NCI-H2171 treated with DMSO at 0.1 percent for 48 hours (cell line): ENCODE data around the gene KLK10.
A peak's percentile ranks its signal among the peaks of the same experiment; 100 is the strongest.

ENCODE experiments used
- DNase-seq: peaks from one replicate; lab custom pipeline; 2025; lab: John Stamatoyannopoulos, UW

Gene KLK10

GRCh38 chr19:51025809-51026553 lies 6.5 kb upstream of the KLK10 start:
- no peak for DNase-seq

GRCh38 chr19:51025401-51025800 lies 5.9 kb upstream of the KLK10 start:
- DNase-seq, result no peak

DNA sequence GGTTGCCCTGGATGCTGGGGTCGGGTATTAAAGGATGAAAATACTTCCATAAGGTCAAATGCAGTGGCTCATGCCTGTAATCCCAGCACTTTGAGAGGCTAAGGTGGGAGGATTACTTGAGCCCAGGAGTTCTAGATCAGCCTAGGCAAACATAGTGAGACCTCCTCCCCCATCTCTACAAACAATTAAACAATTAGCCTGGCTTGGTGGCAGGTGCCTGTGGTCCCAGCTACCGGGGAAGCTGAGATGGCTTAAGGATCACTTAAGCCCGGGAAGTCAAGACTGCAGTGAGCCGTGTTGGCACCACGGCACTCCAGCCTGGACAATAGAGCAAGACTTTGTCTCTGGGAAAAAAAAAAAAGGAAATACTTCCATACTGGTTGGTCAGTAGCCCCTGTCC lies 5.4 kb upstream of the KLK10 start:
- no peak for DNase-seq

DNA sequence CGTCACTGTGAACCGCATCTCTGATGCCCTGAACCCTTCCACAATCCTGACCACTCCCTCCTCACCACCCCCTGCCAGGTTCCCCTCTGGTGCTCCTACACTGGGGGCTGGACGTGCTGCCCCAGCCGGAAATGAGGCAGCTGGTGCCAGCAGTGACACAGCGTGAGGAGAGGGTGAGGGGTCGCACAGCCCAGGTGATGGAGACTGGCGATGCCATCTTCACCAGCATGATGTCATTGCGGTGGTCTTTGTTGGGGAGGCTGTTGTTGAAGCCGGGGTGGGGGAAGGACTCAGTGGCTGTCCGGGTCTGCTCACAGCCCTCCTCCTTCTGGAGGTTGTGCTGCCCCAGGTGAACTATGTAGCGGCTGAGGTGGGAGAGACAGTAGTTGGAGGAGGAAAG lies 4.4 kb upstream of the KLK10 start:
- no peak for DNase-seq

DNA sequence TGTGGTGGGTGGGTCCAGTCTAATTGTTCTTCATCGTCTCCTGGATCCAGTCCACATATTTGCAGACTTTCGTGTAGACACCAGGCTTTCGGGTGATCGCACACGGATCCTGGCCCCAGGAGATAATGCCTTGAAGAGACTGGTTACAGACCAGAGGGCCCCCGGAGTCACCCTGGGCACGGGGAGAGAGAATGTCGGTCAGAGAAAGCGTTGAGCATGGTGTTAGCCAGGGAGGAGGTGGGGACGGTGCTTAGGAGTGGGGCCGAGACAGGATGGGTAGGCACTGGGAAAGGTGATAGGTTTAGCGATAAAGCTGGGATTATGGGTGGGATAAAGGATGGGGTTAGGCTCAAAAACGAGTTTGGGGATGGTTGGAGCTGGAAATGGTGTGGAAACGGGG lies 3.0 kb upstream of the KLK10 start:
- DNase-seq, result no peak

GRCh38 chr19:51020988-51021651 lies 1.6 kb upstream of the KLK10 start:
- DNase-seq, result peak; percentile 24

DNA sequence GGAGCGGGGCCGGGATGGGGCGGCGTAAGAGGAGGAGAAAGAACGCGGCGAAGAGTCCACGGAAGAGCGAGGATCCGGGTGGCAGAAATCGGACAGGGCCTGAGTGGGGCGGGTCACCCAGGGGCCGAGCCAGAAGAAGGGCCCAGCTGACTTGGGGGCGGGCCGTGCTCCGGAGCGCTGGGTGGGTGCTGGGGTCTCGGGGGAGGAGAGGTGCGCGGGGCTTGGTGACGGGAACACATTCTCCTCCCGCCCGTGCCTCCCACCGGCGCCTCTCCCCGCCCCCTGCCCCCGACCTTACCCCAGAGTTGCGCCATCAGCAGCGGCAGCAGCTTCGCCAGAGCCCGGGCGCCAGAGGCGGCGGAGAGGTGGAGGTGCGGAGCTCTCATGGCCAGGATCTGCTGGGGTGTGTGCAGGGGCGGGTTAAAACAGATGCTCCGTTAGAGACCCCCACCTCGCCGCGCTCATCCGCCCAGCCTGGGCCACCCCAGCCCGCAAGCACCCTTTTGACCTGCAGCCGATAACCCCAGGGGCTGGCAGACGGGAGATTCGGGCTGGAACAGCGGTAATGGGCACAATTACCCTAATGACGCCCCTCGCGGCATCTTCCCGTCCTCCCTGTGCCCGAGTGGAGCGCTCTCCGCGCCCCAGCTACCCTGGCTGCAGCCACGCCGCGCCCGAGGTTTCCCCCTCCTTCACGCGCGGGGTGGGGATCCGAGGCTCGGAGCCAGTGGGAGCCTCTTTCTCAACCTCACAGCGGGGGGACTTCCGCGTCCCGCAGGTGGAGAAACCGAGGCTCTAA lies 565 bp downstream of the KLK10 start:
- DNase-seq, result no peak

DNA sequence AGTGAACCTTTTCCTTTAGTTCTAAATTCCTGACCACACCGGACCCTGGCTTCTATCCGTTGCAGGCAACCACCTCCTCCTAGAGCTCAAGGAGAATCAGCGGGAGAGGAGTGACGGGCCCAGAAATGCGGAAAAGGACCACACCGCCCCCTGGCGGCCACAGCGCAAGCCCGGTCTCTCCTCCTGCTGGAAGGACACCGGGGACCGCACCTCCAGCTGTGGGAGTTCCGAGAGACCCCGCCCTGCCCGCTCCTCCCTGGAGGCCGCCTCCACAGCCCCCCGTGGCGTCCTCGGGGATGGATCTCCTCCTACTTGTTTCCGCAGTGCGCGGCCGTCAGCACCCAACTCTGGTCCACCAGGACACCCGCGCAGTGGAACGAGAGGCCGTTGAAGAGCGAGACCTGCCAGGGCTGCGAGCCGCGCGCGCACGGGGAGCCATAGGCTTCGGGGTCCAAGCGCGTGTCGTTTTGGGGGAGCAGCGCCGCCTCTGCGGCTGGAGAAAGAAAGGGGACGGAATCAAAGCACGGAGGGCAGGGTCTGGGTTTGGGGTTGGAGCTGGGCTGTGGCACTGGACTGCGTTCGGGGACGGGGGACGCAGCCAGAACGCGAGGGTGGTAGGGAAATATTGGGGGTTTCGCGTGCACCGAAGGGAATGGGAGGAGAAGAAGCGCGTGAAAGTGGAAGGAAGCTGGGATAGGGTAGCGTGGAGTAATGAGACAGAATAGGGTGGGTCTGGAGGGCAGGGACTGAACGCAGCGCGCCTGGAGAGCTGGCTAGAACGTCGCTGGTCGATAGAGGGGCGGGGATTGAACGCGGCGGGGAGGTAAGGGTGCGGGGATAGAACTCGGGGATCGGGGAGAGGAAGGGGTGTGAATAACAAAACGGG lies 2.5 kb downstream of the KLK10 start:
- DNase-seq, result no peak

GRCh38 chr19:51015691-51016267 lies 3.7 kb downstream of the KLK10 start:
- DNase-seq, result no peak

DNA sequence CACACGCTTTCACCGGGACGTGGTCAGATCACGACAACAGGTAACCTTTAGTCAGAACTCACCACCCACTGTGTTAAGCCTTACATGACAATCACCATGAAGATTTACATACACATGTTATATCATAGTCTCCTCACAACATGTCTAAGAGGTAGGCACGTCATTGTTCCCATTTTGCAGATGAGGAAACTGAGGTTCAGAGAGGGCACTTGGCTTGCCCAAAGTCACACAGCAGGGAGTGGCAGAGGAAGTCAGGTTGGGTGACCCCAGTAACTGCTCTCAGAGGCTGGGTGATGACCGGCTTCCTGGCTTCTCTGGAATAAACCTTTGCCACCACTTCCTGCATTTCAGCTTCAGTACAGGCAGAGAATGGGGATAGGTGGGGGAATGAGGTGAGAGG lies 5.3 kb downstream of the KLK10 start:
- no peak for DNase-seq

GRCh38 chr19:51012661-51013190 lies 6.8 kb downstream of the KLK10 start:
- DNase-seq, result no peak

GRCh38 chr19:51010066-51010795 lies 9.3 kb downstream of the KLK10 start:
- no peak for DNase-seq

GRCh38 chr19:51009061-51009891 lies 10.2 kb downstream of the KLK10 start:
- DNase-seq, result no peak

- DNase-seq, result no peak
Measured at GRCh38 chr19:51007488-51007887, 12.0 kb downstream of the KLK10 start.

GRCh38 chr19:51006406-51006805 lies 13.1 kb downstream of the KLK10 start:
- DNase-seq, result no peak

GRCh38 chr19:51005248-51005647 lies 14.3 kb downstream of the KLK10 start:
- DNase-seq, result no peak

DNA sequence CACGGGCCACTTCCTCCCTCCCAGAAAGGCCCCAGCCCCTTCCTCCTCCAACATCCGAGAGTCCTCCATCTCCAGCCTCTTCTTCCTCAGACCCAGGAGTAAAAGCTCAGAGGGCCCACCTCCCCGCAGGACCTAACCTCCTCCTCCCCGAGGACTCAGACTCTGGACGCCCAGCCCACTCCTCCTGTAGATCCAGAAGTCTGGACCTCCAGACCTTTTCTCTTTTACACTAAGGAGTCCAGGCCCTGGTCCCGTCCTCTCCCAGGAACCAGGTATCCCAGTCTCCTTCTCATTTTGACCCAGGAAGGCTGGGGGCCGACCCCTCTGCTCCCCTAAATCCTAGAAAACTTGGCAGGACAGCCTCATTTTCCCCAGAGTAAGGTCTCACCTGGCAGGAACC lies 16.2 kb downstream of the KLK10 start:
- no peak for DNase-seq

DNA sequence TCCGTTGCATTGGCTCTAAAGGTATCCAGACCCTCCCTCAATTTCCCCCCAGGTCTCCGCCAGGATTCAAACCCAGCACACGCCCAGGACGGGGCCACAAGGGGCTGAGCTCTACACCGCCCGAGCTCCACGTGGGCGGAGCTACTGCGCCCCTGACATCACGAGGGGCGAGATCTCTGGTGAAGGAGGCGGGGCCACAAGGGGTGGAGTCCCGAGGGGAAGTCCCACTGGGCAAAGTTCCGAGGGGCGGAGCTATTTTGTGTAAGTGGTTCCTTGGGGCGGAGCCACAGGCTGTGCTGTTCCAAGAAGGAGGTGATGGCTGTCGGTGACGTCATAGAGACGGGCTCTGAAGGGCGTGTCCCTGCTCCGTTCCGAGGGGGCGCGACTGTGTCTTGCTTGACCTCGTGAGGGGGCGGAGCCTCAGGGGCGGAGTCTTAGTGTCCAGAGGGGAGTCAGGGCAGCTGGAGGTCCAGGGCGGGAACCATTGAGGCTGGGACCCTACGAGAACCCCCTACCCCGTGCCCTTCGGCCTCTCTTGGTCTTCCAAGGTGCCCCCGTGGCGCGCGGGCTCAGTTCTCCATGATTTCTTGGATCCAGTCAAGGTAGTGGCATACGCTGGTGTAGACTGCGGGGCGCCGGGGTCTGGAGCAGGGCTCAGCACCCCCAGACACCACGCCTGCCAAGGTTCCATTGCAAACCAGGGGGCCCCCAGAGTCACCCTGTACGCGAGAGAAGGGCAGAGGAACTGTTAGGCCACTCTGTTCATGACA lies 16.8 kb downstream of the KLK10 start:
- DNase-seq, result no peak

DNA sequence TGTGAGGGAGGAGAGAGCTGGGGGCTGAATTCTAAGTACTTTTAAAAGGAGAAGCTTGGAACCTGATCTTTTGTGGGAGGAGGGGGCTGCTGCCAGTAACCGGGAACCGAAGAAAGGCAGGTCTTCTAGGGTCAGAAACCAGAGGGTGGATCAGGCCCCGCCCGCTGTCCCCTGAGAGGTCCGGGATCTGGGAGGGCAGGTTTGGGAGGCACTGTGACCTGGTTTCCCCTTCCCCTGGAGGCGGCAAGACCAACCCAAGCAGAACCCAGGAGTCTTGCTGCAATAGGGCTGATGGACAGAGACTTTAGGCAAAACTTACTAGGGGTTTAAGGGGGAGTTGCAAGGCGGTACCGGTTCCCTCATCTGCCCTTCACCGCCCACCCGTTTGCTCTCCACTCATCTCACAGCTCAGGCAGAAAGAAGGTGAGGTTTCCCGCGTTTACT lies 17.4 kb downstream of the KLK10 start:
- no peak for DNase-seq
